B cell (primary cell): ENCODE data around the gene MAPK1.

ENCODE experiments used
- EZH2 ChIP-seq: IDR thresholded peaks from 2 replicates; pipeline ENCODE4 v1.6.1; 2012; ENCODE audit warnings: borderline replicate concordance, low read depth, mild to moderate bottlenecking, moderate library complexity, low read length; ENCODE audit not compliant: insufficient read depth, poor library complexity, severe bottlenecking
- TF ChIP-seq, protein P1 (sequence below): fragments of 200-600 bp; IDR thresholded peaks from one replicate; pipeline ENCODE4 v1.8.0; 2022; ENCODE audit warnings: antibody characterized with exemption, mild to moderate bottlenecking

DNA sequence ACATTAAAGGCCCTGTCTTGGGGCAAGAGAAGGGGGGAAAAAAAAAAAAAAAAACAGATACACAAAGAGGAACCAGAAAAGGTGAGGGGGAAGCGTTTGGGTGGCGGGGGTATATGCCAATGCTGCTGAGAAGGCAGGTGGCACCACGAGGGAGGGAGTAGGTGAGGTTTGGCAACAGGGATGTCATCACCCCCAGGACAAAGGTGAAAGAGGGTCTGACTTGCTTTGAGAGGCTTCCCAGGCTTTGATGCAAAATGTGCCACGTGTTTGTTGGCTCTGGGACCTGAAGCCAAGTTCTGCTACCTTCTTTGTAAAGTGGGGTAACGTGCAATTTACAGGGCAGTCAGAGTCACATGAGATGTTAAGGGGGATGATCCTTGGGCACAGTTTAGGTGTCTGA is 135.9 kb downstream of the MAPK1 start:
- TF ChIP-seq, protein P1, sequence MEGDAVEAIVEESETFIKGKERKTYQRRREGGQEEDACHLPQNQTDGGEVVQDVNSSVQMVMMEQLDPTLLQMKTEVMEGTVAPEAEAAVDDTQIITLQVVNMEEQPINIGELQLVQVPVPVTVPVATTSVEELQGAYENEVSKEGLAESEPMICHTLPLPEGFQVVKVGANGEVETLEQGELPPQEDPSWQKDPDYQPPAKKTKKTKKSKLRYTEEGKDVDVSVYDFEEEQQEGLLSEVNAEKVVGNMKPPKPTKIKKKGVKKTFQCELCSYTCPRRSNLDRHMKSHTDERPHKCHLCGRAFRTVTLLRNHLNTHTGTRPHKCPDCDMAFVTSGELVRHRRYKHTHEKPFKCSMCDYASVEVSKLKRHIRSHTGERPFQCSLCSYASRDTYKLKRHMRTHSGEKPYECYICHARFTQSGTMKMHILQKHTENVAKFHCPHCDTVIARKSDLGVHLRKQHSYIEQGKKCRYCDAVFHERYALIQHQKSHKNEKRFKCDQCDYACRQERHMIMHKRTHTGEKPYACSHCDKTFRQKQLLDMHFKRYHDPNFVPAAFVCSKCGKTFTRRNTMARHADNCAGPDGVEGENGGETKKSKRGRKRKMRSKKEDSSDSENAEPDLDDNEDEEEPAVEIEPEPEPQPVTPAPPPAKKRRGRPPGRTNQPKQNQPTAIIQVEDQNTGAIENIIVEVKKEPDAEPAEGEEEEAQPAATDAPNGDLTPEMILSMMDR = no peak
- TF ChIP-seq EZH2 = no peak
